GM12865 (cell line): ENCODE results near the gene SP5.

Experiments
- DNase-seq: peaks from one replicate; pipeline ENCODE4 v3.0.0; 2010; ENCODE audit warnings: low read depth
- H3K4me3 ChIP-seq: 2 replicates; pipeline ENCODE4 v1.5.1; 2011; ENCODE audit warnings: mild to moderate bottlenecking, low read depth, low read length, control low read depth
- CTCF ChIP-seq: IDR thresholded peaks from 2 replicates; pipeline ENCODE4 v1.5.1; 2011; ENCODE audit warnings: low read length, control low read depth, low read depth, inconsistent platforms; ENCODE audit not compliant: insufficient read depth; ENCODE audit errors: missing control alignments

Gene SP5

GRCh38 chr2:170679607-170680079 lies 35.5 kb upstream of the SP5 start:
- no peak for DNase-seq
- no peak overlapping the region for H3K4me3 ChIP-seq

DNA sequence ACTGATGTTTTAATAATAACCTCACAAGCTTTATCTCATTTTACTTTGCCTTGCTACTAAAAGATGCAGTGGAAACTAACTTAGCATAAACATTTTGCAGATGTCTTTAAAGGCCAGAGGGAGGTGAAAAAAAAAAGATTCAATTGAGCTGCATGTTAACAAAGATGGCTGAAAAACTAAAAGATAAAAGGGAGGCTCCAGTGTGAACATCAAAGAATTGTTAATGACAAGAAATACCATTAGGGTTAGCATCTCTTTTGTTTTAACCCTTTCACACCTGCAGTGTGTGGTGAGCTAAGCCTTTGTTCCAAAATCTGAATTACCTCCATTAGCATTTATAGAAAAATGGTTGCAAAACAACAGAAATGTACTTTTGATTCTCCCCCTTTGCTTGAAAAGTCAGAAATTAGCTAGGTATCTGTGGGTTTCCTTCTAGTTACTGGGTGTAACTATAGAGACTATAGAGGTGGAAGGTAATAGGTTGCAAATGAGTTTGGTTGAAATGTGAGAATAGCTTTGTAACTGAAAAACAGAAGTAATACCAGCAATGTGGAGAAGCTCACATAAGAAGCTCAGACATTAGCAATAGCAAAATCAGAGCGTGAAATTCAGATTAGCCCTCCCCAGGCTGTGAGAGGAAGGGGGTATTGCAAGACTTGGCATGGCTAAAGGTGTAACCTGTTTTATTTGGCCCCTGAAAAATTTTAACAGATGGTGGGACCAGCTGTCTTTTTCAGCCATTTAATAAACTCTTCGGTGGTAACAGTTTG lies 34.8 kb upstream of the SP5 start:
- no peak for TF ChIP-seq CTCF
- DNase-seq = peak; percentile 59
- H3K4me3 ChIP-seq = no peak overlapping the region

More at GRCh38 chr2:170679607-170680079, 35.5 kb upstream of the SP5 start:
- TF ChIP-seq CTCF = no peak

GRCh38 chr2:170681311-170681710 lies 33.8 kb upstream of the SP5 start:
- DNase-seq = no peak
- TF ChIP-seq CTCF = no peak
- H3K4me3 ChIP-seq = no peak overlapping the region

DNA sequence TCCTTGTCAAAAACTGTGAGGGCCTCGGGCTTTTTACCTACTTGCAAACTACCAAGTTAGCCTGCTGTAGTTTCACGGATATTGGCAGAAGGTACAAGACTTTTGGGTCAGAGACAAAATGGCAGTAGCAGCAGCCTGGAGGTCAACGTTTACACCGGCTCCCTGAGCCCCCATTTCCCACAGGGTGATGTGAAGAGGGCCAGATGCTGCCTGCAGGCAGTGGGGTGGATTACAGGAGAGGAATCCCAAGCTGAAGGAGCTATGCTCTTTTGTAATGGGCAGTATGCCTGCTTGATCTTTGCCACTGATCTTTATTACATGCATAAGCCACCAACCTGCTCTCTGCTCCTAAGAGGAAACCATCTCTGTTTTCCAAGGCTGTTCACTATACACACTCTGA lies 29.5 kb upstream of the SP5 start:
- no peak overlapping the region for H3K4me3 ChIP-seq
- no peak for TF ChIP-seq CTCF
- no peak for DNase-seq

DNA sequence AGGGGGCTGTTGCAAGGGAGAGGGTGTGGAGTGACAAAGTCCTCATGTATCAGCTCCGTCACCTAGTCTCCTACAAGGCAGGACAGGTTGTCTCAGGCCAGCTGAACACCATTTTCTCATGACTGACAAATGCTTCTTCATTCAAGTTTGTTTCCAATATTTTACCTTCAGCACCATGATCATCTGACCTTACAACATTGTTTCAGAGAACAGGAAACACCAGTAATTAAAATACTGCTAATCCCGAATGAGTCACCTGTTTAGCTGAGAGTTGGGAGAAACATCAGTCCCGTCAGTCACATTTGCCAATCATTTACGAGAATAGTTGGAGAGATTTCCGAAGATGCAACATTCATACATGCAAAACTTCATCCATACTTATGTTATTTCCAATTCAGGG lies 25.7 kb upstream of the SP5 start:
- no peak for TF ChIP-seq CTCF
- no peak for DNase-seq
- no peak overlapping the region for H3K4me3 ChIP-seq

DNA sequence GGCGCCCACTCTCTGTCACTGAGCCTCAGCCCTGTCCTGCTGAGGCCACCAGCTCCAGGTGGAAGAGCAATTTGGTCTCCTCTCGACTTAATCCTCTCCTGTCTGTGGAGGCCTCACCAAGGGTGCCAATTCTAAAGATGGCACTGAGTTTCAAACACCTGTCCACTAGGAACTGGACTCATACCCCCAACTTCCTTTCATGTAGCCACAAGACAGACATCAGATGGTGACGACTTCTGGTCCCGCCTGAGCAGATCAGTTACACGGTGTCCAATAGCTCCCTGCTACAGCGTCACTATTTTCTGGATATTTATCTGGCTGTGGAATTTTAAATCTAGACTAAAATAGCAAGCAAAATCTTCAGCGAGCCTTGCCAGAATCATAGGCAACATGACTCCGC lies 24.5 kb upstream of the SP5 start:
- no peak overlapping the region for H3K4me3 ChIP-seq
- no peak for DNase-seq
- TF ChIP-seq CTCF = no peak

- DNase-seq = no peak
- H3K4me3 ChIP-seq = no peak overlapping the region
- no peak for TF ChIP-seq CTCF
Observed at GRCh38 chr2:170694316-170694715, 20.8 kb upstream of the SP5 start.
